ENCODE measurements around the gene CASP6. TPM values are rescaled to one million over a fixed set of nuclear protein-coding genes. Genes with fewer than 3 reads are reported as not detected.

The CASP6 gene
- 5.6 and 7.0 TPM in 2 replicates for total RNA-seq

DNA sequence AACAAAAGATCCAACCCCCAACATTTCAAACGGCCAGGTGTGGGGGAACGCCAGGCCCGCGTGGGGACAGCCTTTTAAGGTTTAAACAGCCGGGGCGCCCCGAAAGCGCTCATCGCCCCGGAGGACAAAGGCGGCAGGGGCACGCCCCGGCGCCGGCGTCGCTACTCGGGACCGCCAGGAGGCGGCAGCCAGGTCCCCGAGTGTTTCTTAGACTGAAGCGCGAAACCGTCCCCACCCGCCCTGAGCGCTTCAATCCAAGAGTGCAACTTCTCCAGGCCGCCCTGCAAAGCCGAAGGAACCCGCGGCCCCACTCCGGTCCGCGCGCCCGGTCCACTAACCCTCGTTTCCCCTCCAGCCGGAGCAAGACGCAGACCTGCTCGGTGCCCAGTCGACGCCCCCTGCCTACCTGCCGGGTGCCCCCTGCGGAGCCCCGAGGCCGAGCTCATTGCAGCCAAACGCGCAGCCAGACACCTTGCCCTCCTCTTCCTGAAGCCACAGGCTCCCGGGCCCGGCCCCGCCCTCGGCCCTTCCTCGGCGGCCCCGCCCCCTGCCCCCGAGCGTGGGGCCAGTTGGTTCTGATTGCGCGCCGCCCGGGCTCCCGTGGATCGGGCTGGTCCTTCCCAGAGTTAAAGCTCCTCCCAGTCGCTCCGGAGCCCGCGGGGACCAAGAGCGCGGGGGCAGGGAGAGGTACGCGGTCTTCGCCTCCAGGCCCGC lies at the start of gene CASP6:
TSS of gene CASP6 (minus strand) at position 496 of the 714 bp plus-strand sequence. CDS start at position 446, 50 bp downstream.
- Mint-ChIP-seq H3K27me3 (no peaks in the 10 kb centered on the region), H3K27ac (peak within 1 kb of the TSS; percentile 76), H3K36me3 (ENCODE audit: low read depth) (no peaks in the 10 kb centered on the region), H3K4me3 (peak within 1 kb of the TSS; percentile 93), H3K4me1 (peaks cover 20% of the 10 kb centered on the region), H3K9me3 (no peaks in the 10 kb centered on the region)
- DNase-seq (peak; percentile 66), ATAC-seq (ENCODE audit: low read depth) (peak; percentile 83)
- intact Hi-C loops (cut with micrococcal nuclease), result loop anchor here (1.0 to 5.0 kb wide), 8 partner anchors 26 to 289 kb away; partner anchors contain the start of genes GAR1 and SEC24B
- POLR2A ChIA-PET, result interaction anchor here (0.7 to 3.1 kb wide), 4 partner anchors 27 to 270 kb away, joined by 3 to 17 read pairs (median 6); partner anchors contain the start of genes MCUB and SEC24B
- CTCF ChIA-PET, result interaction anchor here (1.4 to 2.0 kb wide), 2 partner anchors 27 to 270 kb away, joined by 5 to 7 read pairs; partner anchors contain the start of genes PLA2G12A and SEC24B
- TF ChIP-seq CTCF (IDR thresholded peaks at IDR 0.05), result no peak

GRCh38 chr4:109752525-109752924 lies 49.3 kb upstream of the CASP6 start:
- H3K36me3 Mint-ChIP-seq (ENCODE audit: low read depth), result no peaks in the 10 kb centered on the region
- no peak for ATAC-seq (ENCODE audit: low read depth)
- TF ChIP-seq CTCF (IDR thresholded peaks at IDR 0.05), result no peak
- ChIA-PET POLR2A (no interaction called here), CTCF (no interaction called here)
- peaks cover 7% of the 10 kb centered on the region for H3K27me3 Mint-ChIP-seq
- no peak overlapping the region for H3K4me3 Mint-ChIP-seq
- H3K4me1 Mint-ChIP-seq, result no peaks in the 10 kb centered on the region
- no peak overlapping the region for H3K27ac Mint-ChIP-seq
- intact Hi-C loops (cut with micrococcal nuclease), result no loop called here
- no peaks in the 10 kb centered on the region for H3K9me3 Mint-ChIP-seq
- no peak for DNase-seq

GRCh38 chr4:109751852-109752251 lies 48.6 kb upstream of the CASP6 start:
- Mint-ChIP-seq H3K4me3 (no peak overlapping the region), H3K27ac (no peak overlapping the region), H3K36me3 (ENCODE audit: low read depth) (no peaks in the 10 kb centered on the region), H3K9me3 (no peaks in the 10 kb centered on the region), H3K27me3 (peaks cover 7% of the 10 kb centered on the region), H3K4me1 (no peaks in the 10 kb centered on the region)
- no peak for ATAC-seq (ENCODE audit: low read depth)
- DNase-seq, result no peak
- intact Hi-C loops (cut with micrococcal nuclease), result no loop called here
- TF ChIP-seq CTCF (IDR thresholded peaks at IDR 0.05), result no peak
- ChIA-PET POLR2A (no interaction called here), CTCF (no interaction called here)

- no peak overlapping the region for H3K4me3 Mint-ChIP-seq
- POLR2A ChIA-PET, result no interaction called here
- no peaks in the 10 kb centered on the region for H3K4me1 Mint-ChIP-seq
- H3K27me3 Mint-ChIP-seq, result peaks cover 9% of the 10 kb centered on the region
- no peaks in the 10 kb centered on the region for H3K36me3 Mint-ChIP-seq (ENCODE audit: low read depth)
- no peak for DNase-seq
- TF ChIP-seq CTCF (IDR thresholded peaks at IDR 0.05), result no peak
- no peaks in the 10 kb centered on the region for H3K9me3 Mint-ChIP-seq
- CTCF ChIA-PET, result no interaction called here
- H3K27ac Mint-ChIP-seq, result no peak overlapping the region
- ATAC-seq (ENCODE audit: low read depth), result no peak
- intact Hi-C loops (cut with micrococcal nuclease), result no loop called here
Observed at GRCh38 chr4:109750652-109751244, 47.5 kb upstream of the CASP6 start.

DNA sequence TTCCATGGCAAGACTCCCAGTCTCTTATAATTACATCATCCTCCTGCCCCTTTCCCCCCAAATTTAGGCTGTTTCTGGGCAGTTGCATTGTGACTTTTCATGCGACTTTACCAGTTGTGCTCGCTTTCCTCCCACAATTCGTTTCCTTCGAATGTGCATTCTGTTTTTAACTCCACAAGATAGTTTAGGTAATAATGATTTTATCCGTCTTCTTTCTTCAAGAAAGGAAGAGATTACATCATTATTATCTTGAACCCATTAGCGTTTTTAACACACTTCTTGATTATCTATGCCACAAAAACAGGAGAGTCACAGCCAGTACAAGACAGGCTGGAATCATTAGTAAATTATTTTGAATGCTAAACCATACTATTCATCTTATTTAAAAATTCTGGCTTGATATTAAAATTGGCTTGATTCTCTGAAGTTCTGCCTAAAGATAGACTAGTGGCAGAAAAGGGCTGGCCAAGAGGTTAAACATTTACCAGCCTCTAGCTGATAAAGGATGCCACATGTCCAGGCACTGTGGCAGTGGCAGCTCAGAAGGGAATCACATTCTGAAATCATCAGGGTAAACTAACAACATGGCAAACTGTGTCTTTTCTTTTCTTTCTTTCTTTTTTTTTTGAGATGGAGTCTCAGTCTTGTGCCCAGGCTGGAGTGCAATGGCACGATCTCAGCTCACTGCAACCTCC lies 46.3 kb upstream of the CASP6 start:
- no peak for ATAC-seq (ENCODE audit: low read depth)
- H3K36me3 Mint-ChIP-seq (ENCODE audit: low read depth), result no peaks in the 10 kb centered on the region
- CTCF ChIA-PET, result no interaction called here

More for the DNA sequence above, 46.3 kb upstream of the CASP6 start:
- intact Hi-C loops (cut with micrococcal nuclease), result no loop called here
- H3K4me3 Mint-ChIP-seq, result no peak overlapping the region
- no peak for TF ChIP-seq CTCF (IDR thresholded peaks at IDR 0.05)
- no peak for DNase-seq
- H3K4me1 Mint-ChIP-seq, result no peaks in the 10 kb centered on the region
- peaks cover 10% of the 10 kb centered on the region for H3K27me3 Mint-ChIP-seq
- H3K9me3 Mint-ChIP-seq, result no peaks in the 10 kb centered on the region
- POLR2A ChIA-PET, result no interaction called here
- H3K27ac Mint-ChIP-seq, result no peak overlapping the region

Measured in activated B cell treated with CpG ODN at 0.5 μM for 24 hours (primary cell).